EH (cell line): Measurements from ENCODE around the gene SEPTIN1.
A peak's percentile ranks its signal among the peaks of the same experiment; 100 is the strongest.

Experiments
- DNase-seq: peaks from one replicate; pipeline ENCODE4 v3.0.0-alpha.2; 2015; ENCODE audit warnings: low read depth

SEPTIN1 gene

GRCh38 chr16:30377050-30377811 is 5.1 kb downstream of the SEPTIN1 start:
- no peak for DNase-seq

DNA sequence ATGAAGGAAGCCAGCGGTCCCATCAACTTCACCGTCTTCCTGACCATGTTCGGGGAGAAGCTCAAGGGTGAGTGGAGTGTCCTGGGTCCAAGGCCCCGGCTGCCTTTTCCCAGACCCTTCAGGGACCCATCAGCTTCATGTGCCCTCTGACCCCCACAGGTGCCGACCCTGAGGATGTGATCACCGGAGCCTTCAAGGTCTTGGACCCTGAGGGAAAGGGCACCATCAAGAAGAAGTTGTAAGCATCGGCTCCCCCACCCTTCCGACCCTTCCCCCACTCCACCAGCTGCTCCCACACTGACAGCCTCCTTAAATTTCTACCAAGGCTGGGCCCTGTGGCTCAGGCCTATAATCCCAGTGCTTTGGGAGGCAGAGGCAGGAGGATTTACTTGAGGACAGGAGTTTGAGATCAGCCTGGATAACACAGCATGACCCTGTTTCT is 5.9 kb downstream of the SEPTIN1 start:
- no peak for DNase-seq

GRCh38 chr16:30375864-30376263 is 6.5 kb downstream of the SEPTIN1 start:
- DNase-seq: no peak

DNA sequence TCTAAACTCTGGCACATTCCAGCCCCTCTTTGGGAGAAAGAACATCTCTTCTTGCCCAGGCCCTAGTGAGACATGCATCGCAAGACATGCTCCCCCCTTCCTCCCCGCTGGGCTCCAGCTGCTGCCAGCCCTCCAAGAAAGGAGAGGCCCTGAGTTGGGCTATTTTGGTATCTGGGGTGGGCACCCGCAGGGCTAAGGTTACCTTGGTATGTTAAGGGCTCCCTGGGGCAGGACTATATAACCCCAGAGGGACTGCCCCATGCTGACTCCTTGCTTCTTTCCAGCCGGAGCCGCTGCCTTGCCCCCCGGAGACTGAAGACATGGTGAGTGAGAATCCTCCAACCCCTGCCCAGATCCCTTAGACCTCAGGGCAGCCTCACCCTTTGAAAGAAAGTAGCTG is 7.8 kb downstream of the SEPTIN1 start, which contains the start of gene MYL11:
MYL11 (plus strand) TSS at position 265 of the 400 bp plus-strand sequence; CDS start at position 321, 56 bp downstream.
- DNase-seq: no peak

GRCh38 chr16:30372725-30373124 is 9.6 kb downstream of the SEPTIN1 start:
- no peak for DNase-seq

GRCh38 chr16:30372038-30372712 is 10.2 kb downstream of the SEPTIN1 start:
- no peak for DNase-seq

DNA sequence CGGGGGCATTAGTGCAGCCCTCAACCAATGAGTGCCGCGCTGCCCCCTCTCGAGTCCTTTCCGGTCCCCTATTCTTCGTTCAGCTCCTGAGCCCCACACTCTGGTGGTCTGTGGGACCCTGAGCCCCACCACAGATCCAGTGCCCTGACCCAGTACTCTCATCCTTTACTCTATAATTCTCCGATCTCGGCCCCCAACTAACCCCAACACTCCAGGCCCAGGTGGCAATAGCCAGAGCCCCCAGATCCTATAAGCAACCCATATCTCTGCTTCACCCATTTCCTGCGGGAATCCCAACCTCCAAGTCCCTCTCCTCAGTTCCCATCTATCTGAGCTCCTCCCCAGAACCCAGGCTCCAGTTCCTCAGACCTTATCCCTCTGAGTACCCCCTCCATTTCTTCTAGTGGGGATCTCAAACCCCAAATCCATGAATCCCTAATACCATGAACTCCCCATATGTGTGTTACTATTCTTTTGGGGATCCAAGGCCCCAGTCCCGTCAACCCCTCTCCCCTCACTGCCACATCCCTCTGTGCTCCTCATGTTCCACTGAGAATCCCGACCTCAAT is 11.0 kb downstream of the SEPTIN1 start:
- DNase-seq: no peak

DNA sequence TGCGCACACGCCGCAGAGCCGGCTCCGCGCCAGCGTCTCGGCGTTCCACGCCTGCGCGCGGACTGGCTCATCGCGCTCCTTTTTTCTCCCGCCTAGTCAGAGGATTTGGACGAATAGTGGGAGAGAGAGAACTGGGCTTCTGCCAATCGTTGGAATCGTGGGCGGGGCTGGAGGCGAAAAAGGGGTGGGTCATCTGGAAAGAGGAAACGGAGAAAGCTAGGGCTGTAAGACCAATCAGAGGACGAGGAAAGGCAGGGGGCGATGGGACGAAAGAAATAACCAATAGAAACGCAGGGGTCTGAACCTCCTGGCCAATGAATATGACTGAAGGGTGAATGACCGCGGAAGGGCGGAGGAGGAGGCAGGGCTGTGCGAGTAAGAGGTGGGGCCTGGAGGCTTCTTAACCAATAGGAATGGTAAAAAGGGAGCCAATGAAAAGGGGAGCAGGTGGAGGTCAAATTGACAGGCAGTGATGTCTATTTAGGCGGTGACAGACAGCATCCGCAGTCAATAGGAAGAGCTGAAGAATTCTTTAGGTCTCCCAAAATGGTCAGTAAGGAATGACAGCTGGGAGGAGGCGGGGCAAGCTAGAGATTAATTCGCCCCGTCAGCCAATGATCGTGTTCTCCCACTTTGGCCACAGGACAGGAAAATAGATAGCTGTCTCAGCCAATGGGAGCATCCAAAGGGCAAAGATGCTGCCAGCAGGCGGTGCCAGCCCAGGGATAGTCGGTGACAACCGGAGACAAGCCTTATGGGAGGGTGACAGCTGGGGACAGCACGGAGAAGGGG is 11.7 kb downstream of the SEPTIN1 start, which contains the start of gene TBC1D10B:
TBC1D10B (minus strand) TSS at position 39 of the 792 bp plus-strand sequence. CDS start 311 bp downstream, outside the sequence.
- peak; percentile 100 for DNase-seq

DNA sequence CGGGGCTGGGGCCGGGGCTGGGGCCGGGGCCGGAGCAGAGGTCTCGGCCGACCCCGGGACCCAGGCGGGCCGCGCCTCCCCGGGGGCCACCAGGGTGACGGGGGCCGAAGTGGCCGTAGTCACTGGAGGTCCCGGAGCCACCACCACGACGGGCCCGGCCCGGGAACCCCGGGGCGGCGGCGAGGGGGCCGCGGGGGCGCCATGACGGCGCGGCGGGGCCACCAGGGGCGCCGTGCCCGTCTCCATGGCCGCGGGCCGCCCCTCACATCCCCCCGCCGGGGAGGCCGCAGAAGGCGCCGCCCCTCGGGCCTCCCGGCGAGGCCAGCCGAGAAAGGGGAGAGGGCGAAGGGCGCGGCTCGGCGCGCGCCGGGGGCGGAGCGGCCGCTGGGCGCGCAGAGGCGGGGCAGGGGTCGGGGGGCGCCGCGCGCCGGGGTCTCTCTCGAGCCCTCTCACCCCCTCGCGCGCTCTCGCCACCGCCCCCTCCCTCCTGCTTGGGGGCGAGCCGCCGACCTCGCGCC is 12.4 kb downstream of the SEPTIN1 start:
- no peak for DNase-seq

GRCh38 chr16:30369091-30369937 is 13.0 kb downstream of the SEPTIN1 start:
- peak; percentile 26 for DNase-seq

DNA sequence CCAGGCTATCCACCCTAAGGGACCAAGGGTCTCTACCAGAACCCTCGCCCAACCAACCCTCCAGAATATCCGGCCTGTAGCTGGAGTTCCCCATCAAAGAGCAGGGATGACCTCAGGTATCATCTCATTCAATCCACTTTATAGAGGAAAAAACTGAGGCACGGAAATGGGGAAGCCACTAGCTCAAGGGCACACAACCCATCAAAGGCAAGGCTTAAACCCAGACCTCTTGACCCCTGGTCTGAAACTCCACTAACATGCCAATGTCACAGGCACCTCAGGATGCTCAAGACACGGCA is 13.6 kb downstream of the SEPTIN1 start:
- no peak for DNase-seq

GRCh38 chr16:30368122-30368791 is 14.1 kb downstream of the SEPTIN1 start:
- DNase-seq: peak; percentile 69

GRCh38 chr16:30367349-30368009 is 14.9 kb downstream of the SEPTIN1 start:
- no peak for DNase-seq

GRCh38 chr16:30366511-30366910 is 15.8 kb downstream of the SEPTIN1 start:
- DNase-seq: no peak

GRCh38 chr16:30365200-30365599 is 17.2 kb downstream of the SEPTIN1 start:
- no peak for DNase-seq

- no peak for DNase-seq
These were observed 21.2 kb downstream of the SEPTIN1 start for GRCh38 chr16:30361180-30361579.

DNA sequence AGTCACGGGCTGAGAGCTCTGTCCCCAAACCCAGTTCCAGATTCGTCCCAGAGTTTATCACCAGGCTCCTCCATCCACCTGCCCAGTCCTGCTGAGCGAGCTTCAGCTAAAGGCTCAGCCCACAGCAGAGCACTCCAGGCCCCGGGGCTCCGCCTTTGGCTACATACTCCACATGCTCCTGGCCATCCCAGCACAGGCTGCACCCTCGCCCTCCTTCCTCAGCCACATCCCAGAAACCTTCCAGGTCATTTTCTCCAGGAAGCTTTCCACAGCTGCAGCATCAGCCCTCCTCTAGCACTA is 22.5 kb downstream of the SEPTIN1 start:
- no peak for DNase-seq

DNA sequence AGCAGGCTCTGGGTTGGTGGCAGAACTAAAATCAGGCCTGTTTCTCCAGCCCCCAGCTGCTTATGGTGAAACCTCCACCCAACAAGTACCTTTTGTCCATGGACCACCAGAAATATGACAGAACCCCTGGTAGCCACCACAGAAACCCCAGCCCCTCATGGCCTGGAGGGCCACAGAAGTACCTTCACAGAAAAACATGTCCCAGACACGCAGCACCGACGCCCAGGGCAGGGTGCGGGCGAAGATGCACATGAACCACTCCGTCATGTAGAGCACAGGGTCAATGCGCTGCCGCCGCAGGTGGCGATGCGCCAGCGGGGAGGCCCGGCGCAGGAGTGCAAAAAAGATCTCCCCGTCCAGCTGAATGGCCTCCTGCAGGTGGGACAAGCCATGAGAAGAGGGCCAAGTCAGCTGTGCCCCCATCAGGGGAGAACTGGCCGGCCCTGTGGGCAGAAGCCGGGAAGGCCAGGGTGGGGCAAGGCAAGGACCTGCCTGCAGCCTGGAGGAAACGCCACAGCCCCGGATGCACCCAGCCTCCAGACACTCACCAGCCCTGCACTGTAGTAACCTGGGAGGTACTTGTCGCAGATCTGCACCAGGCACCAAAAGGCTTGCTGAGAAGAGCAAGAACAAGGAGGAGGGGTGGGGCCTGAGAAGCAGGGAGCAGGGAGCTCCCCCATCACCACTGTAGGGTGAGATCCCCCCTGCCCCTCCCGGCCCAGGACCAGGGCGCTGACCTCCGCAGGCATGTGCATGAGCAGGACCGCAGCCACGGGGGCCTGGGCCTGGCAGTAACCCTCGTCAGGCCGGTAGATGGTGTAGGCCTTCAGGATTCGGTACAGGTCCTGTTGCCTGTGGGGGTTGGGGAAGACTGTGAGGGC is 23.1 kb downstream of the SEPTIN1 start:
- DNase-seq: no peak

DNA sequence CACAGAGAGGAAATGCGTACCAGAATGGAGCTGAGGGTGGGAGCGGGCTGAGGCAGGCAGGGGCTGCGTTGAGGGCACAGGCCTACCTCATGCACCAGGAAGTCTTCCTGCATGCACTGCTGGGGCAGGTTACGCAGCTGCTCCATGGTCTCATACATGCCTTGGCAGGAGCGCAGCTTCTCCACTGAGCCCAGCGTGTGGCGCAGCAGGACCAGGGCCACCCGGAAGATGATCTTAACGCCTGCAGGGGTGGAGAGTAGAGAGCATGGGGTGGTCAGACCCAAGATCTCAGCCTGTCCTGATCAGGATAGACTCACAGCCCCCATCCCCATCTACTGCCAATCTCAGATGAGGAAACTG is 23.8 kb downstream of the SEPTIN1 start:
- DNase-seq: no peak
